ENCODE results near the gene CNPY1. TPM values are rescaled to one million over a fixed set of nuclear protein-coding genes. Genes with fewer than 3 reads are reported as not detected.

The CNPY1 gene
- total and polyA plus RNA-seq, 2 experiments from 2014 or later = not detected

- Histone ChIP-seq H3K27ac (no peak overlapping the region), H3K4me2 (no peak overlapping the region), H3K9me2 (replicated peaks; ENCODE audit: insufficient read depth) (no peaks in the 10 kb centered on the region), H4K20me1 (ENCODE audit: insufficient read depth, poor library complexity, severe bottlenecking) (no peaks in the 10 kb centered on the region), H2AFZ (no peak overlapping the region), H3K4me1 (ENCODE audit: insufficient read depth) (no peaks in the 10 kb centered on the region), H3K36me3 (replicated peaks; ENCODE audit: insufficient read depth, low read depth) (no peaks in the 10 kb centered on the region), H3K4me3 (no peak overlapping the region), H3K9me3 (ENCODE audit: low read depth) (no peaks in the 10 kb centered on the region), H3K79me2 (no peaks in the 10 kb centered on the region), H3K27me3 (peaks cover 5% of the 10 kb centered on the region)
- WGBS (ENCODE audit: low lambda C conversion rate, missing lambda C conversion rate) = 84% methylated on average over 21 of the region's 21 CpGs
- no peak for TF ChIP-seq EZH2 (IDR thresholded peaks at IDR 0.05; ENCODE audit: borderline replicate concordance)
- TF ChIP-seq CTCF (IDR thresholded peaks at IDR 0.05; ENCODE audit: poor library complexity) = no peak
- TF ChIP-seq EZH2phosphoT487 (IDR thresholded peaks at IDR 0.05; ENCODE audit: low read depth, severe bottlenecking, unreplicated experiment) = no peak
- DNase-seq (ENCODE audit: low spot score) = no peak
Observed at GRCh38 chr7:155543011-155543876, 3.1 kb downstream of the CNPY1 start.

GRCh38 chr7:155541986-155542675 lies 4.2 kb downstream of the CNPY1 start:
- Histone ChIP-seq H4K20me1 (ENCODE audit: insufficient read depth, poor library complexity, severe bottlenecking) (no peaks in the 10 kb centered on the region), H3K4me3 (no peak overlapping the region), H3K27me3 (peaks cover 9% of the 10 kb centered on the region), H3K4me1 (ENCODE audit: insufficient read depth) (no peaks in the 10 kb centered on the region), H3K9me3 (ENCODE audit: low read depth) (no peaks in the 10 kb centered on the region), H3K9me2 (replicated peaks; ENCODE audit: insufficient read depth) (no peaks in the 10 kb centered on the region), H3K4me2 (no peak overlapping the region), H3K27ac (no peak overlapping the region), H3K36me3 (replicated peaks; ENCODE audit: insufficient read depth, low read depth) (no peaks in the 10 kb centered on the region), H3K79me2 (no peaks in the 10 kb centered on the region), H2AFZ (no peak overlapping the region)
- no peak for TF ChIP-seq EZH2 (IDR thresholded peaks at IDR 0.05; ENCODE audit: borderline replicate concordance)
- 83% methylated on average over 19 of the region's 19 CpGs for WGBS (ENCODE audit: low lambda C conversion rate, missing lambda C conversion rate)
- DNase-seq (ENCODE audit: low spot score) = no peak

DNA sequence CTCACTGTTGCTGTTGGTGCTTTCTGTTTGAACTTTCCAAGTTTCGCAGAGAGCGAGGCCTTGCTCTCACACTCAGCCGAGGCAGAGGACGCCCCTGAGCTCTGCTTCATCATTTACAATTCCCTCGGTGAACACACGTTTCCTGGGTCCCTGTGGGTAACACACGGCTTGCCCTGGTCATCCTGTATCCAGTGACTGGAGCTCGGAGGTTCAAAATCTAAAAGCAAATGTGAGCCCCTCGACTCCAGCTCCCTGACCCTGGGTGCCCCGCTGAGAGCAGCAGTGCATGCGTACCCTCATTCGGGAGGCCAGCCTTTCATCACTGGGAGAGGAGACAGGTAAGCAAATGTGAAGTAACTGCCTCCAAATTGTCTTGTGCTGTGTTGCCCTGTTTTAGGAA lies 5.8 kb downstream of the CNPY1 start:
- no peak overlapping the region for H3K27ac ChIP-seq
- no peaks in the 10 kb centered on the region for H3K79me2 ChIP-seq
- H4K20me1 ChIP-seq (ENCODE audit: insufficient read depth, poor library complexity, severe bottlenecking) = no peaks in the 10 kb centered on the region
- no peak overlapping the region for H2AFZ ChIP-seq
- H3K4me2 ChIP-seq = no peak overlapping the region
- no peaks in the 10 kb centered on the region for H3K4me1 ChIP-seq (ENCODE audit: insufficient read depth)
- no peak overlapping the region for H3K4me3 ChIP-seq
- WGBS (ENCODE audit: low lambda C conversion rate, missing lambda C conversion rate) = 80% methylated on average over 12 of the region's 12 CpGs
- TF ChIP-seq EZH2 (IDR thresholded peaks at IDR 0.05; ENCODE audit: borderline replicate concordance) (no peak), EZH2phosphoT487 (IDR thresholded peaks at IDR 0.05; ENCODE audit: low read depth, severe bottlenecking, unreplicated experiment) (no peak), CTCF (IDR thresholded peaks at IDR 0.05; ENCODE audit: poor library complexity) (no peak)
- H3K9me3 ChIP-seq (ENCODE audit: low read depth) = no peaks in the 10 kb centered on the region
- H3K27me3 ChIP-seq = peaks cover 25% of the 10 kb centered on the region
- no peak for DNase-seq (ENCODE audit: low spot score)
- H3K9me2 ChIP-seq (replicated peaks; ENCODE audit: insufficient read depth) = no peaks in the 10 kb centered on the region
- H3K36me3 ChIP-seq (replicated peaks; ENCODE audit: insufficient read depth, low read depth) = no peaks in the 10 kb centered on the region

DNA sequence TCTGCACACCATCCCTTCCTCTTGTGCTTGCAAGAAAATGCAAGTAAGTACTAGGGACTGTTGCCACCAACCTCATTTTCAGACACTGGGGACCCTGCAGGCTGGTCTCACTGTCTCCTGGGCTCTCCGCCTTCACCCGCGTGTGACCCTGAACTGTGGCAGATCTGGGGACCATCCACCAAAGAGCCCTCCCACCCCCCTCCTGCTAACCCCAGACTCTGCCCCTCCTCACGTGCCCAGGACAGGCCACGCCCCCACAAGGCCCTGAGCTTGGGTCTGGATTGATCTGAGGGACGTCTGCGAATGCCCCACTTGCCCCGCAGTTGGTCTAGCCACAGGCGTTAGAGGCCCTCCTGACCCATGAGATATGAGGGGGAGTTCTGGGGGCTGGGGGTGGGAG lies 8.1 kb downstream of the CNPY1 start:
- Histone ChIP-seq H3K27ac (no peak overlapping the region), H2AFZ (no peak overlapping the region), H3K9me3 (ENCODE audit: low read depth) (no peaks in the 10 kb centered on the region), H3K79me2 (no peaks in the 10 kb centered on the region), H3K4me2 (no peak overlapping the region), H3K9me2 (replicated peaks; ENCODE audit: insufficient read depth) (no peaks in the 10 kb centered on the region), H3K27me3 (peaks cover 48% of the 10 kb centered on the region), H3K4me1 (ENCODE audit: insufficient read depth) (peaks cover 3% of the 10 kb centered on the region), H3K4me3 (no peak overlapping the region), H3K36me3 (replicated peaks; ENCODE audit: insufficient read depth, low read depth) (no peaks in the 10 kb centered on the region), H4K20me1 (ENCODE audit: insufficient read depth, poor library complexity, severe bottlenecking) (no peaks in the 10 kb centered on the region)
- no peak for TF ChIP-seq EZH2phosphoT487 (IDR thresholded peaks at IDR 0.05; ENCODE audit: low read depth, severe bottlenecking, unreplicated experiment)
- 58% methylated on average over 9 of the region's 9 CpGs for WGBS (ENCODE audit: low lambda C conversion rate, missing lambda C conversion rate)
- no peak for DNase-seq (ENCODE audit: low spot score)

Data from hepatocyte (in vitro differentiated cells).